Type B pancreatic cell (in vitro differentiated cells): Measurements from ENCODE around the gene BORCS8. TPM values are rescaled to one million over a fixed set of nuclear protein-coding genes. Genes with fewer than 3 reads are reported as not detected.

Experiments used
- DNase-seq: peaks from one replicate; pipeline ENCODE4 v3.0.0; 2021; ENCODE audit warnings: mixed read lengths; ENCODE audit not compliant: unreplicated experiment; ENCODE audit errors: extremely low spot score
- H3K27ac Mint-ChIP-seq: 2 replicates; pipeline ENCODE4 v1.8.0; 2021; ENCODE audit warnings: mild to moderate bottlenecking, mixed read lengths
- H3K27me3 Mint-ChIP-seq: 2 replicates; pipeline ENCODE4 v1.8.0; 2021; ENCODE audit warnings: mixed read lengths
- H3K36me3 Mint-ChIP-seq: 2 replicates; pipeline ENCODE4 v1.8.0; 2021; ENCODE audit warnings: mixed read lengths
- H3K4me1 Mint-ChIP-seq: one replicate; pipeline ENCODE4 v1.8.0; 2021; ENCODE audit warnings: mixed read lengths; ENCODE audit not compliant: unreplicated experiment
- H3K4me3 Mint-ChIP-seq: 2 replicates; pipeline ENCODE4 v1.8.0; 2021; ENCODE audit warnings: mild to moderate bottlenecking, mixed read lengths
- H3K9me3 Mint-ChIP-seq: 2 replicates; pipeline ENCODE4 v1.8.0; 2021; ENCODE audit warnings: mixed read lengths
- total RNA-seq: library from RNA; stranded (reverse); gene quantifications from 2 replicates; pipeline ENCODE4 v1.2.1, GENCODE V29; 2021; ENCODE audit warnings: low replicate concordance
- TF ChIP-seq, protein P1 (sequence below): fragments of 200-600 bp; sonication (generic); conservative IDR thresholded peaks from 2 replicates; pipeline ENCODE4 v1.5.0; 2021; ENCODE audit warnings: antibody characterized with exemption, mild to moderate bottlenecking

BORCS8 gene
- total RNA-seq, 1 donor from 2014 or later: 28.8 TPM

DNA sequence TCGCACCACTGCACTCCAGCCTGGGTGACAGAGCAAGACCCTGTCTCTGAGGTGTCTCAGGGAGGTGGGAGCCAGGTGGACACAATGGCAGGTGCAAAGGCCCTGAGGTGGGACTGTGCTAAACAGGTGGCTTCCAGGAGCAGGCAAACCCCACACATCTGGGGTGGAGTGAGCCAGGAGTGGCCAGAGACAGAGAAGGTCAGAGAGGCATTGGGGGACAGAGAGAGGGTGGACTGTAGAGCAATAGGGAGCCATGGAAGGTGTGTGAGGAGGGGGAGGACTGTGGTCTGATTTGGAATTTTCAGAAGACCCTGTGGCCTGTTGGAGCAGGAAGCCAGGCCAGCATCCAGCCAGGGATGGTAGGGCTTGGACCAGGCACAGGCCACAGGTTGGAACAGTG, 26.6 kb downstream of the BORCS8 start:
- H3K4me1 Mint-ChIP-seq: peaks cover 2% of the 10 kb centered on the region
- no peak for DNase-seq
- TF ChIP-seq, protein P1, sequence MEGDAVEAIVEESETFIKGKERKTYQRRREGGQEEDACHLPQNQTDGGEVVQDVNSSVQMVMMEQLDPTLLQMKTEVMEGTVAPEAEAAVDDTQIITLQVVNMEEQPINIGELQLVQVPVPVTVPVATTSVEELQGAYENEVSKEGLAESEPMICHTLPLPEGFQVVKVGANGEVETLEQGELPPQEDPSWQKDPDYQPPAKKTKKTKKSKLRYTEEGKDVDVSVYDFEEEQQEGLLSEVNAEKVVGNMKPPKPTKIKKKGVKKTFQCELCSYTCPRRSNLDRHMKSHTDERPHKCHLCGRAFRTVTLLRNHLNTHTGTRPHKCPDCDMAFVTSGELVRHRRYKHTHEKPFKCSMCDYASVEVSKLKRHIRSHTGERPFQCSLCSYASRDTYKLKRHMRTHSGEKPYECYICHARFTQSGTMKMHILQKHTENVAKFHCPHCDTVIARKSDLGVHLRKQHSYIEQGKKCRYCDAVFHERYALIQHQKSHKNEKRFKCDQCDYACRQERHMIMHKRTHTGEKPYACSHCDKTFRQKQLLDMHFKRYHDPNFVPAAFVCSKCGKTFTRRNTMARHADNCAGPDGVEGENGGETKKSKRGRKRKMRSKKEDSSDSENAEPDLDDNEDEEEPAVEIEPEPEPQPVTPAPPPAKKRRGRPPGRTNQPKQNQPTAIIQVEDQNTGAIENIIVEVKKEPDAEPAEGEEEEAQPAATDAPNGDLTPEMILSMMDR: no peak
- H3K4me3 Mint-ChIP-seq: no peak overlapping the region
- peaks cover 12% of the 10 kb centered on the region for H3K27me3 Mint-ChIP-seq
- no peaks in the 10 kb centered on the region for H3K9me3 Mint-ChIP-seq
- no peaks in the 10 kb centered on the region for H3K36me3 Mint-ChIP-seq
- H3K27ac Mint-ChIP-seq: no peak overlapping the region

DNA sequence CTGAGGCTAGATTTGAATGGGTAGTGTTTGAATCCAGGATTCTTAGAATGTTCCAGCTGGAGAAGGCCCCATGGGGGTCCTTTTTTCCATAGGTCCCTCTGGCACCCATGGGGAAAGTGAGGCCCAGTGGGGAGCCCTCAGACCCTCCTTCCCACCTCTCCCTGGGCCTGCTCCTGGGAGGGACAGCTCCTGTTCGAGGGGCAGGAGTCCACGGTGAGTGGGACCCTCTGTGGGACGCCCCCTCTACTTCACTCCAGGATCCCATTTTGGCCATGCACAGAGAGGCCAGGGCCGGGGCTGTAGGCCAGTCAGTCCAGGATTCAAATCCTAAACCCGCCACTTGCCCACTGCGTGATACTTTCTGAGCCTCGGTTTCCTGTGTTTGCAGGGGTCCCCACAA, 29.5 kb downstream of the BORCS8 start:
- no peaks in the 10 kb centered on the region for H3K9me3 Mint-ChIP-seq
- H3K27me3 Mint-ChIP-seq: no peaks in the 10 kb centered on the region
- no peaks in the 10 kb centered on the region for H3K4me1 Mint-ChIP-seq
- TF ChIP-seq, protein P1: no peak
- no peak overlapping the region for H3K27ac Mint-ChIP-seq
- no peak overlapping the region for H3K4me3 Mint-ChIP-seq
- DNase-seq: no peak
- no peaks in the 10 kb centered on the region for H3K36me3 Mint-ChIP-seq

DNA sequence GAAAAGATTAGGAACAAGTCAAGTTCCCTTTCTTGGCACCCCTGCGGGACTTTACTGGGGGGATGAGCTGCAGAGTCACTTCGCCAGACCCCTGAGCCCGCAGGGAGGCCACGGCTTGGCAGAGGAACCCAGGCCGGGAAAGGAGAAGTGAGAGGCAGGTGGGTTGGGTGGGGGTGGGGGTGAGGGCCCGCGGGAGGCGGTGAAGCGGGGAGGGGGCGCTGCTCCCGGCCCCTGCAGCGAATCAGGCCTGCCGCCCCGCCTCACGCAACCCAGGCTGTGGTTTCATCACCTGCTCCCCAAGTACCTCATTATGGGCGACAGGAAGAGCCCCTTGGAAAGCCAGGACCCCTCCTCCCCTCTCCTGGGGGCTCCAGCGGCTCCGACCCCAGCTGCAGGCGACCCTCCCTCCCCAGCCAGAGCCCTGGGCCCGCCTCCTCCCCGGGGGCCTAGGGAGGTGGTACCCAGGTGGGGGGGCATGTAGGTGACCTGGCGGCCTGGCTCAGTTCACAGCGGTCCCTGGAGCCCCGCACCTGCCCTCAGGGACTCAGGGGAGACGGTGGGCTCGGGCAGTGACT, 31.4 kb downstream of the BORCS8 start:
- Mint-ChIP-seq H3K27ac (no peak overlapping the region), H3K27me3 (no peaks in the 10 kb centered on the region), H3K9me3 (no peaks in the 10 kb centered on the region)

DNA sequence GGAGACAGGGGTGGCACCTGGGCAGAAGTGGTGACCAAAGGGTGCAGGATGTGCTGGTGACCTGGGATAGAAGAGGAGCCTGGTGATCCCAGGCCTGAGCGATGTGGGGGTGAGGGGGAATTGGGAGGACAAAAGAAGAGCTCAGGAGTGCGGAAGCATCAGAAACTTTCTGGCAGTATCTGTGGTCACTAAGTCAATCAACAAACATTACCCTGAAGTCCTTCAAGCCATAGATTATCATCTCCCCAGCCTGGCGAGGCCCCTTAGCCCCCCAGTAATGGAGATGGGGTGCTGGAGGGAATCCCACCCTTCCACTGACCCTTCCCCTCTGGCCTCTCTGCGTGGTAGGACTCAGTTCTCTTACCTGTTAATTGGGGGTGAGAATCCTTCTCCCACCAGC, 32.4 kb downstream of the BORCS8 start:
- DNase-seq: no peak
- TF ChIP-seq, protein P1: no peak
- Mint-ChIP-seq H3K9me3 (no peaks in the 10 kb centered on the region), H3K36me3 (no peaks in the 10 kb centered on the region), H3K27ac (no peak overlapping the region), H3K27me3 (no peaks in the 10 kb centered on the region), H3K4me3 (no peak overlapping the region), H3K4me1 (no peaks in the 10 kb centered on the region)

More for the DNA sequence above, 31.4 kb downstream of the BORCS8 start:
- Mint-ChIP-seq H3K36me3 (no peaks in the 10 kb centered on the region), H3K4me1 (no peaks in the 10 kb centered on the region), H3K4me3 (no peak overlapping the region)
- TF ChIP-seq, protein P1: no peak
- DNase-seq: no peak

DNA sequence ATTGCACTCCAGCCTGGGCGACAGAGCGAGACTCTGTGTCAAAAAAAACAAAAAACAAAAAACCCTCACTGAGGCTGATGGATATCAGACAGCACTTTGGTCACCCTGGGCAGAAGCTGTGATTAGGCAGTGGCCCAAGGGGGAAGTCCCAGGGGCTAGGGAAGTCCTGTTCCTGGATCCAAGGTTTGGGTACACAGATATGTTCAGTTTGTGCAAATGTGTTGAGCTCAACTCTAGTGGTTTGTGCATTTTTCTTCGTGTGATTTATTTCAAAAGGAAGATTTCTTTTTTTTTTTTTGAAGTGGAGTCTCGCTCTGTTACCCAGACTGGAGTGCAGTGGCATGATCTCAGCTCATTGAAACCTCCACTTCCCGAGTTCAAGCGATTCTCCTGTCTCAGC, 34.1 kb downstream of the BORCS8 start:
- H3K27me3 Mint-ChIP-seq: no peaks in the 10 kb centered on the region
- no peak overlapping the region for H3K27ac Mint-ChIP-seq
- no peaks in the 10 kb centered on the region for H3K36me3 Mint-ChIP-seq
- no peak for DNase-seq
- no peaks in the 10 kb centered on the region for H3K4me1 Mint-ChIP-seq
- H3K4me3 Mint-ChIP-seq: no peak overlapping the region
- H3K9me3 Mint-ChIP-seq: no peaks in the 10 kb centered on the region
- TF ChIP-seq, protein P1: no peak
